NCI-H69 (cell line): ENCODE measurements around the gene ZNF629.
"Not testable (repeated sequence)": the region's sequence is repeated elsewhere in the genome, so short reads cannot be mapped to it uniquely, and the experiment has no call there.

Source experiments
- DNase-seq: peaks from one replicate; lab custom pipeline; 2025; lab: John Stamatoyannopoulos, UW

The ZNF629 gene

DNA sequence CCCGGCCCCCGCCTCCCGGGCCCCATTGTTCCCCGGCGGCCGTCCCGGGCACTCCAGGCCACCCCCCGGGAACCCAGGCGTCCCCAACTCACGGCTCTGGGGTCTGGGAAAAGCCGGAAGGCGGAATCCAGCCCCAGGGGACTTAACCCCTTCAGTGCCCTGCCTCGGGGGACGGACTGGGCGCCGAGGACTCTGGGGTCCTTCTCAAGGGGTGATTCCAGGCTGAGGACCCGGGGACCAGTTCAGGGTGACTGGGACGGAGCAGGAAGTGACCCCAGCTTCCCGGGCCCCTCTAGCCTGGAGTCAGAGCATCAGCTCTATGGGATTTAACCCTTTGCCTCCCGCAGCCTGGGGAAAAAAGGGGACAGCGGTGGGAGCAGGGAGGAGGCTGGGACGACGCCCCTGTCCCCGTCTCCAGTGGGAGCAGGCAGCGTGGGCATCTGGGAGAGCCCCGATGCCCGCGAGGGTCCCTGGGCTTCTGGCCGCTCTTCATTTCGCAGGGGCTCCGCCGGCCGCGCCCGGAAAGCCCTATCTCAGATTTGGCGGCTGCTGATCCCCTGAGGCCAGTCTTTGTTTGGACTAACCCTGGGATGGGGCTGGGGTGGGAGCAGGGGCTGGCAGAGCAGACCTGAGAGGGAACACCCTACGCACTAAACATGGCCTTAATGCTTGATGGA lies at the start of gene ZNF629:
Gene ZNF629 (minus strand): TSS at position 270 of the 677 bp plus-strand sequence. CDS start 2,723 bp downstream, outside the sequence.
- DNase-seq: peak; percentile 90

DNA sequence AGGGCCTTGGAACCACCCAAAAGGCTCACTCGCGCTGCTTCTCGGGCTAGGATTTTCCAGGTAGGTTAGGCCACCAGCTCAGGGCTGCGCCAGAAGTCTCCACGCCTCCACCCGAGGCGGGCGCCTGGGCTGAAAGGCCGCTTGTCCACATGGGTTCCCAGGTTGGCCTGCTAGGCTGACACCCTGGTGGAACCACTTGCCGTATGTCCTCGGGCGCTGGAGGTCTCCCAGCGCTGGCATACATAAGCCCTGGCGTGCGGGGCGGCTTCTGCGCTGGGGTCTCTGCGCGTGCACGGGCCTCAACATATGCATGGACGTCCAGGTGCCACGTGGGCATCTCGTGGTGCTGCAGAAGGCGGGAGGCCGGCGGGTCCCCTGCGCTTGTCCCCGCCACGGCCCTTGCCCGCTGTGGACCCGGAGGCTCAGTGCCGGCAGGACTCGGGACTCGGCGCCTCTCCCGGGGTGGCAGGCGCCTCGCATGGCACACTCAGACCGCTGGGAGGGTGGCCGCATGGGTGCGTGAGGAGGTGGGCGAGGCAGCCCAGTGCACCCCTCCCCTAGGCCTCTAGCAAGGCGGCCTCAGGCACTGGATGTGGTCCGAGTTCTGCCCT lies 47.2 kb upstream of the ZNF629 start:
- DNase-seq: no peak

DNA sequence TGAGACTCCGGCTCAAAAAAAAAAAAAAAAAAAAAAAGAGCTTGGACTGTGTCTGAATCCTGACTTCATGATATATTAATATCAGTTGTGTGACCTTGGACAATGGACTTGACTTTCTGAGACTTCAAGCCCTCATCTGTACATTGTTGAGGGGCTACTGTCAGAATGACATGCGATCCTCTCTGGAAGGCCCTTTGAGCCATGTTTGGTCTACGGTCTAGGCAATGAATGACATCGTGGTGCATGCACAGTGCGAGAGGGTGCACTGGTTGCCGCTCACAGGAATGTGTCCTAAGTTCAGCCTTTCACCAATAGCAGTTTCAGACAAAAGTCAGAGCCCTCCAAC lies 43.0 kb upstream of the ZNF629 start:
- DNase-seq: no peak

DNA sequence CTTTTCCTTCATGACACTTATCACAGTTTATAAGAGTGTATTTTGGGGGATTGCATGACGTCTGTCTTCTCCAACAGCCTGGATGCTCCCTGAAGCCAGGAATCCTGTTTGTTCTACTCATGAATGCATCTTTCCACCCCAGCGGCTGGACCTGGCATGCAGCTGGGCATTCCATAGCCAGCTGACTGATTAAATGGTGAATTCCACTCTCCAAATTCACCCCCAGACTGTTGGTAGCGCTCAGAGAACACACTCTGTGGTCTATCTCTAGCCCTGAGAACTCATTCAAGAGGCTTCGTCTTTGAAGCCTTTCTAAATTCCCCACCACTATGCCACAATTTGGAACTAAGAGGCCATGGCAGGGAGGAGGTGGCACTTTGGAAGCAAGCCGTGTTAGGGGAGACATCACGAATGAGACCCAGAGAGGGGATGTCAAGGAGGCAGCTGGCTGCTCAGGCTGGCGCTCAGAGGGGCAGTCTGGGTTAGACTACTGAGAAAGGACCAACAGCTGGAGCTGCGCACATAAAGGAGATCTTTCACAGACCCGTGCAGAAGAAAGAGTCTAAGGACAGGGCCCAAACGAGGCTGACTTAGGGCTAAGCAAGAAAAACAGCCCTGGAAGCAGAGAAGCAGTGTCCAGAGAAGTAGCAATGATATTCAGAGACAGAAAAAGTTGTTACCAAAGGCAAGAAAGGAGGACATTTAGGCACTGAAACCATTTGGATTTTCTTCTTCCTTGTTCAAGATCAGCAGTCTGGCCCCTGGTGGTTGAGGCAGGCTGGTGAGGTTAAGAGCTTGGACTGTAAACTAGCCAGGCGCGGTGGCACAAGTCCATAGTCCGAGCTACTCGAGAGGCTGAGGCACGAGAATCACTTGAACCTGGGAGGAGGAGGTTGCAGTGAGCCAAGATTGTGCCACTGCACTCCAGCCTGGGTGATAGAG lies 42.4 kb upstream of the ZNF629 start:
- no peak for DNase-seq

DNA sequence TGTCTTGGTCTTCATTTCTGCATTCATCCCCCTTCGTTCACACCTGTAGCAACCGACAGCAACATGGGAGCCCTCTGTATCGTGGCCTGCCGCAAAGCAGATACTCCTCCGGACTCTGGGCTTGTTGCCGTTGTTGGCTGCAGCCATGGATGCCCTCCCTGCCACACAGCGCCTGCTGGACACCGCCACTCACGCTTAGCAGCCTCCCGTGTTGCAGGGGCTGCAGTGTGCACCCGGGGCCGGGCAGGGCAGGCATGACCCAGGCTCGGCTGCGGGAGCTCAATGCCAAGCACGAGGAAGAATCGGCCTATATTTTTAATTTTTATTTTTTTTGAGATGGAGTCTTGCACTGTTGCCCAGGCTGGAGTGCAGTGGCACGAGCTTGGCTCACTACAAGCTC lies 34.9 kb upstream of the ZNF629 start:
- no peak for DNase-seq

GRCh38 chr16:30821441-30821840 lies 34.4 kb upstream of the ZNF629 start:
- DNase-seq: peak; percentile 14

GRCh38 chr16:30820952-30821421 lies 34.0 kb upstream of the ZNF629 start:
- DNase-seq: no peak

GRCh38 chr16:30816769-30817168 lies 29.8 kb upstream of the ZNF629 start:
- DNase-seq: no peak

DNA sequence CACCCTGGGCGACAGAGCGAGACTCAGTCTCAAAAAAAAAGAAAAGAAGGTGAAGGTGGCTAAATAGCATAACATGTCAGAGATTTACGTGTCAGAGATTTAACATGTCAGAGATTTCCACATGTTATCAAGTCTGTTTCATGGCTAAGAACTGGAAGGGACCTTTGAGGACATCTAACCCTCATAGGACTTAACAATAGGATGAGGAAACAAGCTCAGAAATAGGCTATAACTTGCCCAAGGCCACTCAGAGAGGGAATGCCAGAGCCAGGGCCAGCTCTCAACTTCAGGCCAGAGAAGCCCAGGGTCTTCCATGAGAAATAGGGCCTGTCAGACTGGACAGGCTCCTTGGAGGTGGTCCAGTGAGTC lies 26.8 kb upstream of the ZNF629 start:
- no peak for DNase-seq

DNA sequence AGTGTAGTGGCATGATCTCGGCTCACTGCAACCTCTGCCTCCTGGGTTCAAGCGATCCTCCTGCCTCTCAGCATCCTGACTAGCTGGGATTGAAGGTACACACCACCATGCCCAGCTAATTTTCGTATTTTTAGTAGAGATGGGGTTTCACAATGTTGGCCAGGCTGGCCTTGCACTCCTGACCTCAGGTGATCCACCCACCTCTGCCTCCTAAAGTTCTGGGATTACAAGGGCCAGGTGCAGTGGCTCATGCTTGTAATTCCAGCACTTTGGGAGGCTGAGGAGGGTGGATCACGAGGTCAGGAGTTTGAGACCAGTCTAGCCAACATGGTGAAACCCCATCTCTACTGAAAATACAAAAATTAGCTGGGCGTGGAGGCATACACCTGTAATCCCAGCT lies 22.7 kb upstream of the ZNF629 start:
- DNase-seq: not testable (repeated sequence)

- DNase-seq: not testable (repeated sequence)
Measured at GRCh38 chr16:30808890-30809426, 22.0 kb upstream of the ZNF629 start.

GRCh38 chr16:30808146-30808545 lies 21.1 kb upstream of the ZNF629 start:
- DNase-seq: no peak

GRCh38 chr16:30805370-30806169 lies 18.6 kb upstream of the ZNF629 start:
- DNase-seq: peak; percentile 94

DNA sequence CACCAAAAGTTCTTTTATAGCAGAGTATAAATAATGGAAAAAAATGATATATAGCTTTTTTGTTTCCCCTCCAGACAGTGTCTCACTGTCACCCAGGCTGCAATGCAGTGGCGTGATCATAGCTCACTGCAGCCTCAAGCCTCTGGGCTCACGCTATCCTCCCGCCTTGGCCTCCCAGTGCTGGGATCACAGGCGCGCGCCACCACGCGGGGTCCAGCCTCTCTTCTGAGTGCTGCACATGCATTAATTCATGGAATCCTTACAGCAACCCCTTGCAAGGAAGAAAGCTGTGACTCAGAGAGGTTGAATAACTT lies 18.0 kb upstream of the ZNF629 start:
- DNase-seq: no peak

GRCh38 chr16:30802936-30803335 lies 15.9 kb upstream of the ZNF629 start:
- no peak for DNase-seq

- peak; percentile 55 for DNase-seq
Measured at GRCh38 chr16:30797670-30798309, 10.8 kb upstream of the ZNF629 start.

GRCh38 chr16:30794634-30795033 lies 7.6 kb upstream of the ZNF629 start:
- no peak for DNase-seq

GRCh38 chr16:30793508-30794069 lies 6.6 kb upstream of the ZNF629 start:
- DNase-seq: peak; percentile 43

- DNase-seq: no peak
Measured at GRCh38 chr16:30787613-30788378, 791 bp upstream of the ZNF629 start.
